Measurements from ENCODE around the gene SEMA4C. TPM values are rescaled to one million over a fixed set of nuclear protein-coding genes. Genes with fewer than 3 reads are reported as not detected.

SEMA4C gene
- polyA plus RNA-seq, 1 experiment = 16.8 TPM

- Histone ChIP-seq H3K9me3 (ENCODE audit: control insufficient read depth, insufficient read depth, low read length) (no peaks in the 10 kb centered on the region; the same call in 1 of the 2 replicates), H3K27me3 (ENCODE audit: control insufficient read depth, insufficient read depth, low read length) (no peaks in the 10 kb centered on the region), H3K27ac (ENCODE audit: low read depth, low read length) (no peak overlapping the region), H3K4me3 (ENCODE audit: low read depth, low read length) (no peak overlapping the region)
- no peak for DNase-seq (ENCODE audit: low read depth, low spot score)
- POLR2A ChIA-PET = no interaction called here
- CTCF ChIA-PET = no interaction called here
- no peak for TF ChIP-seq CTCF (IDR thresholded peaks at IDR 0.05; ENCODE audit: low read depth, low read length)
Measured at GRCh38 chr2:96895746-96896651, 26.1 kb upstream of the SEMA4C start.

- Histone ChIP-seq H3K27me3 (ENCODE audit: control insufficient read depth, insufficient read depth, low read length) (no peaks in the 10 kb centered on the region), H3K27ac (ENCODE audit: low read depth, low read length) (no peak overlapping the region), H3K4me3 (ENCODE audit: low read depth, low read length) (no peak overlapping the region), H3K9me3 (ENCODE audit: control insufficient read depth, insufficient read depth, low read length) (no peaks in the 10 kb centered on the region; the same call in 1 of the 2 replicates)
- no peak for TF ChIP-seq CTCF (IDR thresholded peaks at IDR 0.05; ENCODE audit: low read depth, low read length)
- CTCF ChIA-PET = no interaction called here
- POLR2A ChIA-PET = no interaction called here
- DNase-seq (ENCODE audit: low read depth, low spot score) = no peak
Measured at GRCh38 chr2:96895032-96895745, 25.3 kb upstream of the SEMA4C start.

- Histone ChIP-seq H3K4me3 (ENCODE audit: low read depth, low read length) (no peak overlapping the region), H3K9me3 (ENCODE audit: control insufficient read depth, insufficient read depth, low read length) (no peaks in the 10 kb centered on the region; the same call in 1 of the 2 replicates), H3K27me3 (ENCODE audit: control insufficient read depth, insufficient read depth, low read length) (no peaks in the 10 kb centered on the region), H3K27ac (ENCODE audit: low read depth, low read length) (no peak overlapping the region)
- no peak for TF ChIP-seq CTCF (IDR thresholded peaks at IDR 0.05; ENCODE audit: low read depth, low read length)
- CTCF ChIA-PET = no interaction called here
- POLR2A ChIA-PET = no interaction called here
- no peak for DNase-seq (ENCODE audit: low read depth, low spot score)
Measured at GRCh38 chr2:96894151-96894531, 24.3 kb upstream of the SEMA4C start.

GRCh38 chr2:96893289-96894150 lies 23.6 kb upstream of the SEMA4C start:
- H3K27me3 ChIP-seq (ENCODE audit: control insufficient read depth, insufficient read depth, low read length) = no peaks in the 10 kb centered on the region
- DNase-seq (ENCODE audit: low read depth, low spot score) = no peak
- TF ChIP-seq CTCF (IDR thresholded peaks at IDR 0.05; ENCODE audit: low read depth, low read length) = no peak
- no peak overlapping the region for H3K27ac ChIP-seq (ENCODE audit: low read depth, low read length)
- ChIA-PET POLR2A (no interaction called here), CTCF (no interaction called here)
- no peaks in the 10 kb centered on the region; the same call in 1 of the 2 replicates for H3K9me3 ChIP-seq (ENCODE audit: control insufficient read depth, insufficient read depth, low read length)
- H3K4me3 ChIP-seq (ENCODE audit: low read depth, low read length) = no peak overlapping the region
